AG04450 (cell line): ENCODE results near the gene ADAMTS2. TPM values are rescaled to one million over a fixed set of nuclear protein-coding genes. Genes with fewer than 3 reads are reported as not detected.

Source experiments
- CTCF ChIA-PET: fragments of 300-600, 350-600 bp; formaldehyde crosslinking; extraction: SDS; loops from one replicate; lab custom pipeline; 2022; ENCODE audit warnings: antibody characterized with exemption, inconsistent platforms; lab: Charles Lee
- POLR2A ChIA-PET: fragments of 350-600 bp; formaldehyde crosslinking; extraction: SDS; loops from one replicate; lab custom pipeline; 2021; ENCODE audit warnings: antibody characterized with exemption, inconsistent platforms; lab: Yijun Ruan, JAX
- DNase-seq: peaks from one replicate; pipeline ENCODE4 v3.0.0-alpha.2; 2011; ENCODE audit warnings: low read depth, low spot score
- H3K27ac ChIP-seq: one replicate; pipeline ENCODE4 v1.5.1; 2012; ENCODE audit warnings: low read depth, low read length, control low read depth
- H3K27me3 ChIP-seq: one replicate; pipeline ENCODE4 v1.6.0; 2012; ENCODE audit warnings: low read length; ENCODE audit not compliant: control insufficient read depth, insufficient read depth
- H3K4me3 ChIP-seq: 2 replicates; pipeline ENCODE4 v1.5.1; 2011; ENCODE audit warnings: mild to moderate bottlenecking, low read depth, low read length, control low read depth
- H3K9me3 ChIP-seq: 2 replicates; pipeline ENCODE4 v1.5.1; 2012; ENCODE audit warnings: low read length; ENCODE audit not compliant: control insufficient read depth, insufficient read depth
- polyA plus RNA-seq: library from polyadenylated mRNA; depleted of rRNA; stranded (reverse); fragments of >200 nt; gene quantifications from 2 replicates; pipeline ENCODE4 v1.2.3, GENCODE V29; 2011
- TF ChIP-seq, protein P1 (sequence below): IDR thresholded peaks from 2 replicates; pipeline ENCODE4 v1.5.1; 2011; ENCODE audit warnings: low read depth, low read length, control low read depth, inconsistent platforms

Gene ADAMTS2
- polyA plus RNA-seq, 1 experiment, result 22.6 TPM

DNA sequence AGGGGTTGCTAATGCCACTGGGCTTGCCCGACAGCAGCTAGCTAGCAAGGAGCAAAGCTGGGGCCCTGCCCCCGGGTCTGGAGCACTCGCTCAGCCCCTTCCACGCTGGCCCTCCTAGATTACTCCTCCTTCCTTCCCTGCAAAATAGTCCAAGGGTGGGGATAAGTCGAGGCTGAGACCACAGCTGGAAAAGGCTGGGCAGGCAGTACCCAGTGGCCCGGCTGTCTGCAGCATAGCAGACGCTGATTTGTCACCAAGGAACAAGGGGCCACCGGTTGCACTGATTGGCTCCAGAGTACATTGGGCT, 73.9 kb downstream of the ADAMTS2 start:
- Histone ChIP-seq H3K9me3 (peaks cover 14% of the 10 kb centered on the region; the same call in 1 of the 2 replicates), H3K27ac (peak overlapping the region; percentile 39), H3K4me3 (no peak overlapping the region), H3K27me3 (no peaks in the 10 kb centered on the region)
- POLR2A ChIA-PET, result interaction anchor here (1.2 kb wide), 1 partner anchor 352 kb away, joined by 4 read pairs; the partner anchor contains the start of gene HNRNPH1
- CTCF ChIA-PET, result no interaction called here
- TF ChIP-seq, protein P1, sequence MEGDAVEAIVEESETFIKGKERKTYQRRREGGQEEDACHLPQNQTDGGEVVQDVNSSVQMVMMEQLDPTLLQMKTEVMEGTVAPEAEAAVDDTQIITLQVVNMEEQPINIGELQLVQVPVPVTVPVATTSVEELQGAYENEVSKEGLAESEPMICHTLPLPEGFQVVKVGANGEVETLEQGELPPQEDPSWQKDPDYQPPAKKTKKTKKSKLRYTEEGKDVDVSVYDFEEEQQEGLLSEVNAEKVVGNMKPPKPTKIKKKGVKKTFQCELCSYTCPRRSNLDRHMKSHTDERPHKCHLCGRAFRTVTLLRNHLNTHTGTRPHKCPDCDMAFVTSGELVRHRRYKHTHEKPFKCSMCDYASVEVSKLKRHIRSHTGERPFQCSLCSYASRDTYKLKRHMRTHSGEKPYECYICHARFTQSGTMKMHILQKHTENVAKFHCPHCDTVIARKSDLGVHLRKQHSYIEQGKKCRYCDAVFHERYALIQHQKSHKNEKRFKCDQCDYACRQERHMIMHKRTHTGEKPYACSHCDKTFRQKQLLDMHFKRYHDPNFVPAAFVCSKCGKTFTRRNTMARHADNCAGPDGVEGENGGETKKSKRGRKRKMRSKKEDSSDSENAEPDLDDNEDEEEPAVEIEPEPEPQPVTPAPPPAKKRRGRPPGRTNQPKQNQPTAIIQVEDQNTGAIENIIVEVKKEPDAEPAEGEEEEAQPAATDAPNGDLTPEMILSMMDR, result no peak
- DNase-seq, result no peak

DNA sequence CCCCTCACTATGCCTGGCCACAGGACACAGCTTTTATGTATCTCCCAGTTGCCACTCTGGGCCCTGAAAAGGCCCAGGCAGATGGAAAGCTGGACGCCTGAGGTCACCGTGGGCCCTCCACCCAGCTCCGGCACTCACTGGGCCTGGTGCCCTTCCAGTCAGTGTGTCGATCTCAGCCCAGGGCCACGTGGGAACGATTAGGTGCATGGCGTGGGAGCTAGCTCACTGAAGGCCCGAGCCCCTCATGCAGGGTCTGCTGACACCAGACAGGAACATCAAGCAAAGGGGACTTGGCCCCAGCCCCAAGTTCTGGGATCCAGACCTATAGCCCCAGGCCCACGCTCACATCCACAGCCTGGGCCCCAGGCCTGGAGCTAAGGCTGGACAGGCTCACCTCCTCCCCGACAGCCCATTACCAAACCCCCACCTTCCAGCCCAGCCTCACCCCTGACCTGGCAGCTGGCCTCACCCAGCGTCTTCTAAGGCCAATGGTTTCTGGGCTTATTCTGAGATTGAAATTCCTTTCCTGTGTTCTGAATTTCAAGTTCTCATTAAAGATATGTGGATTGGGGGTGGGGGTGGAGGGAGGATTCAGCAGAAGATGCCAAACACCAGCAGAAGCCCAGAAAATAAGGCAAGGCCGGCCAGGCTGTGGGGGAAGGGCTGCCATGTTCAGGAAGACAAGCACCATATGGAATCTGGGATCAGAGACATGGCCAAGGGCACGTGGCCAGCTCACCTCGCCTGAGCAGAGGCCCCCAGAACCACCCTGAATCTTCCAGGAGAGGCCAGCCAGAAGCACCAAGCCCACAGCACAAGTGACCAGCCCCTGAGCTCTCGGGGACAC, 74.5 kb downstream of the ADAMTS2 start:
- CTCF ChIA-PET, result no interaction called here
- H3K27ac ChIP-seq, result peak overlapping the region; percentile 68
- H3K4me3 ChIP-seq, result no peak overlapping the region
- POLR2A ChIA-PET, result interaction anchor here (1.2 kb wide), 1 partner anchor 353 kb away, joined by 4 read pairs; the partner anchor contains the start of gene HNRNPH1
- TF ChIP-seq, protein P1, result no peak
- peaks cover 14% of the 10 kb centered on the region; the same call in 1 of the 2 replicates for H3K9me3 ChIP-seq
- no peaks in the 10 kb centered on the region for H3K27me3 ChIP-seq
- no peak for DNase-seq

DNA sequence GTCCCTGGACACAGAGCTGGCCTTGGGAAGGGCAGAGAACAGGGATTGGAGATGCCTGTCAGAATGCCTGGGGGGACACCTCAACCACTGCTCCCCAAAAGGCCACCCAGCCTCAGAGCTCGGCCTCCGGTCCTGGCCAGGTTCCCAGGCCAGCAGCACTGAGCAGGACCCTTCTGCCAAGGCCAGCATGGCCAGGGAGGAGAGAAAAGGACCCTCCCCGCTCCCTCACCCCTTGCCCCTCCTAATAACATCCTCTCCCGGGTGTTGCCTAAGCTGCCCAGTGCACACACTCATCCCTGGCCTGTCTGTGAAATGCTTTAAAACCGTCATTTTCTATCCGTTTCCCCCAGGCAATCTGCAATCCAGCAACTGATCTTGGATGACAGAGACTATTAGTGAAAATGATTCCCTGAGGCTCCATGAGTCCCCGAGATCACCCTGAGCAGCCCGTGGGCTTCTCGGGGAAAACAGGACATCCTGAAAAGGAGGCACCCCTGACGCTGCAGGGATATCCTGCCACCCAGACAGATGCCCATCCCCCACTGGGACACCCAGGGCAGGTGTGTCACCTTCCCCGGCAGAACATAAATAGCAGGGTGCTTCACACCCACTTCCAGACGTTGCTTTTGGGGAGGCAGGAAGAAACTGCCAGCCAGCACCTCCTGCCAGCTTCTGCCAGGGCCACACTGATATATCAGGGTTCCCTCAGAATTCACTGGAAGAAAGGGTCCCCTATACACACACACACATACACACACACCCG, 75.3 kb downstream of the ADAMTS2 start:
- Histone ChIP-seq H3K27ac (peak overlapping the region; percentile 68), H3K4me3 (no peak overlapping the region), H3K27me3 (no peaks in the 10 kb centered on the region), H3K9me3 (peaks cover 8% of the 10 kb centered on the region; the same call in 1 of the 2 replicates)
- TF ChIP-seq, protein P1, result no peak
- ChIA-PET CTCF (interaction anchor here (0.8 kb wide), 1 partner anchor 73 kb away, joined by 4 read pairs; no protein-coding TSS in a partner anchor), POLR2A (no interaction called here)
- DNase-seq, result no peak

DNA sequence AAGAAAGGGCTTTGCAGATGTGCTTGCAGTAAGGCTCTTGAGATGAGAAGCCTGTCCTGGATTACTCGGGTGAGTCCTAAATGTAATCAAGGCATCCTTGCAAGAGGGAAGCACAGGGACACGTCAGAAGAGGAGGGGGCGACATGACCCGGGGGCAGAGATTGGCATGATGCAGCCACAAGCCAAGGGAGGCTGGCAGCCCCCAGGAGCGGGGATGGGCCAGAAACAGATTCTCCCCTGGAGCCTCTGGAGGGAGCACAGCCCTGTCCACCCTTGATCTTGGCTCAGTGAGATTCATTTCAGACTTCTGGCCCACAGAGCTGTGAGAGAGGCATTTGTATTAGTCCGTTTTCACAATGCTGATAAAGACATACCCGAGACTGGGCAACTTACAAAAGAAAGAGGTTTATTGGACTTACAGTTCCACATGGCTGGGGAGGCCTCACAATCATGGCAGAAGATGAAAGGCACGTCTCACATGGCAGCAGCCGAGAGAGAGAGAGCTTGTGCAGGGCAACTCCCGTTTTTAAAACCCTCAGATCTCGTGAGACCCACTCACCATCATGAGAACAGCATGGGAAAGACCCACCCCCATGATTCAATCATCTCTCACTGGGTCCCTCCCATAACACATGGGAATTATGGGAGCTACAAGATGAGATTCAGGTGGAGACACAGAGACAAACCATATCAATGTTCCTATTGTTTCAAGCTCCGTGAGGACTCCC, 76.1 kb downstream of the ADAMTS2 start:
- Histone ChIP-seq H3K27me3 (no peaks in the 10 kb centered on the region), H3K9me3 (peaks cover 8% of the 10 kb centered on the region; the same call in 1 of the 2 replicates), H3K27ac (no peak overlapping the region), H3K4me3 (no peak overlapping the region)
- ChIA-PET POLR2A (no interaction called here), CTCF (interaction anchor here (0.8 kb wide), 1 partner anchor 74 kb away, joined by 4 read pairs; no protein-coding TSS in a partner anchor)
- no peak for DNase-seq
- TF ChIP-seq, protein P1, result no peak
